ENCODE results near the gene AKAP7. TPM values are rescaled to one million over a fixed set of nuclear protein-coding genes. Genes with fewer than 3 reads are reported as not detected.

Gene AKAP7
- total RNA-seq, 4 donors from 2014 or later = 2.1 to 11.4 (median 4.4) TPM

GRCh38 chr6:131125431-131125830, 9.8 kb upstream of the AKAP7 start:
- Histone ChIP-seq H3K27me3 (no peaks in the 10 kb centered on the region), H3K9me3 (no peaks in the 10 kb centered on the region), H3K4me1 (peaks cover 0 to 13% (median 0%) of the 10 kb centered on the region in 3 donors), H3K27ac (no peak overlapping the region), H3K36me3 (no peaks in the 10 kb centered on the region), H3K4me3 (no peak overlapping the region)
- DNase-seq = no peak
- intact Hi-C loops (cut with DNase I) = no loop called here
- TF ChIP-seq POLR2A (IDR thresholded peaks at IDR 0.05) = no peak
- TF ChIP-seq, protein P1, sequence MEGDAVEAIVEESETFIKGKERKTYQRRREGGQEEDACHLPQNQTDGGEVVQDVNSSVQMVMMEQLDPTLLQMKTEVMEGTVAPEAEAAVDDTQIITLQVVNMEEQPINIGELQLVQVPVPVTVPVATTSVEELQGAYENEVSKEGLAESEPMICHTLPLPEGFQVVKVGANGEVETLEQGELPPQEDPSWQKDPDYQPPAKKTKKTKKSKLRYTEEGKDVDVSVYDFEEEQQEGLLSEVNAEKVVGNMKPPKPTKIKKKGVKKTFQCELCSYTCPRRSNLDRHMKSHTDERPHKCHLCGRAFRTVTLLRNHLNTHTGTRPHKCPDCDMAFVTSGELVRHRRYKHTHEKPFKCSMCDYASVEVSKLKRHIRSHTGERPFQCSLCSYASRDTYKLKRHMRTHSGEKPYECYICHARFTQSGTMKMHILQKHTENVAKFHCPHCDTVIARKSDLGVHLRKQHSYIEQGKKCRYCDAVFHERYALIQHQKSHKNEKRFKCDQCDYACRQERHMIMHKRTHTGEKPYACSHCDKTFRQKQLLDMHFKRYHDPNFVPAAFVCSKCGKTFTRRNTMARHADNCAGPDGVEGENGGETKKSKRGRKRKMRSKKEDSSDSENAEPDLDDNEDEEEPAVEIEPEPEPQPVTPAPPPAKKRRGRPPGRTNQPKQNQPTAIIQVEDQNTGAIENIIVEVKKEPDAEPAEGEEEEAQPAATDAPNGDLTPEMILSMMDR (IDR thresholded peaks at IDR 0.05) = no peak
- WGBS, 2 donors = 88 to 100% methylated on average over 1 of the region's 1 CpG

- 63 to 66% methylated on average over 8 to 10 of the region's 10 CpGs for WGBS, 2 donors
- Histone ChIP-seq H3K27me3 (no peaks in the 10 kb centered on the region), H3K4me1 (peaks cover 5 to 11% (median 5%) of the 10 kb centered on the region in 3 donors), H3K36me3 (no peaks in the 10 kb centered on the region), H3K4me3 (no peak overlapping the region), H3K9me3 (no peaks in the 10 kb centered on the region), H3K27ac (no peak overlapping the region)
- intact Hi-C loops (cut with DNase I) = no loop called here
- no peak for TF ChIP-seq POLR2A (IDR thresholded peaks at IDR 0.05)
- TF ChIP-seq, protein P1 (IDR thresholded peaks at IDR 0.05) = no peak
- DNase-seq = no peak
Measured at GRCh38 chr6:131129689-131130553, 5.3 kb upstream of the AKAP7 start.

GRCh38 chr6:131130554-131130940, 4.7 kb upstream of the AKAP7 start:
- Histone ChIP-seq H3K4me1 (peaks cover 5 to 13% (median 7%) of the 10 kb centered on the region in 3 donors), H3K27ac (no peak overlapping the region), H3K4me3 (no peak overlapping the region), H3K27me3 (no peaks in the 10 kb centered on the region), H3K36me3 (no peaks in the 10 kb centered on the region), H3K9me3 (no peaks in the 10 kb centered on the region)
- WGBS, 2 donors = 86 to 98% methylated on average over 4 to 5 of the region's 5 CpGs
- TF ChIP-seq, protein P1 (IDR thresholded peaks at IDR 0.05) = no peak
- TF ChIP-seq POLR2A (IDR thresholded peaks at IDR 0.05) = no peak
- no peak for DNase-seq
- intact Hi-C loops (cut with DNase I) = no loop called here

DNA sequence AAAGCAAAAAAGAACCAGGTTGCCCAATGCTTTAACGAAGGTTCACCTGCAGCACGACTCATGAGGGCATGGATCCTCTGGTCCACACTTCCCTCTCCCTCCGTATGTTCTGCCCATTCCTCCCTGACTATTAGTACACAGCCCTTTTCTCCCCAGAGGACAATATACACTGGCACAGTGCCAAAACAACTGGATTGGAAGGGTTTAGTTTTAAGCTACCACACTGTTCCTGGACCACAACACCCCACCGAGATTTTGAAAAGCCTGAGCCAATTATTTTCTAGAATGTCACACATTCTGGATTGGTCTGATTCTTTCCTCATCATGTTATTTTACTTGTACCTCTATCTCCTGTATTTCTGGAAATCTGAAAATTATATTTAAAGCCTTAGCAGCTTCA, 2.9 kb upstream of the AKAP7 start:
- DNase-seq = no peak
- Histone ChIP-seq H3K4me1 (peaks cover 5 to 25% (median 7%) of the 10 kb centered on the region in 3 donors), H3K36me3 (no peaks in the 10 kb centered on the region), H3K9me3 (no peaks in the 10 kb centered on the region), H3K27ac (no peak overlapping the region), H3K4me3 (no peak overlapping the region), H3K27me3 (no peaks in the 10 kb centered on the region)
- WGBS, 2 donors = 67 to 72% methylated on average over 4 of the region's 4 CpGs
- TF ChIP-seq, protein P1 (IDR thresholded peaks at IDR 0.05) = no peak
- TF ChIP-seq POLR2A (IDR thresholded peaks at IDR 0.05) = no peak
- intact Hi-C loops (cut with DNase I) = no loop called here

DNA sequence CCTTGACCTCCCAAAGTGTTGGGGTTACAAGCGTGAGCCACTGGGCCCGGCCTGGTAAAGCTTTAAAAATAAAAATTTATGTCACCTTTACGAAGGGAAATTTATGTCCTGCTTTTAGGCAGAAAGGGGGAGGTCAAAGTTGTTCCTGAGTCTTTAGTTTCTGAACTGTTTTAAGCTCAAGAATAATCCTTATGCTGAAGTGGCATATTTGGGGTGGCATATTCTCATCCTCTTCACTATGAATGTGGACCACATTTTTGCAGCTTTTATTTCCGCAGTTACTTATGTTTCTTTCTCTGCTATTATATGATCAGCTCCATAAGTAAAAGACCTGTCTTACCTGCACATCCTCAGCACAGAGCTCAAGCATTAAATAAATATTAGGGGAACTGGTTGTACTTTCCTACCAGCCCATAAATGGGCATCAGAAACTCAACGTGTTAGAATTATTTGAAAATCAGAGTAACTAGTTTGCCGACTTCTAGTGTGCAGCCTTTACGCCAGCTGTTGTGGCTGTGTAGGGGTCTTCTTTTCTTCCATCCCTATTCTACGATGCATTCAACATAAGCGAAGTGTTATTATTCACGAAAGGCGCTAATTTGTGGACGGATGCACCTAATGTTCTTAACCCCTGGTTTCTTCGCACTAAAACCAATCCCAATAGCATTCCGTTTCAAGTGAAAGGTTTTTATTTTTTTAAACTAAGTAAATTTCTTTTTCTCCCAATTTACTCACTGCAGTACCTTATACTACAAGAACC, 867 bp upstream of the AKAP7 start:
- no peak for DNase-seq
- 83 to 88% methylated on average over 13 of the region's 14 CpGs for WGBS, 2 donors
- H3K4me1 ChIP-seq = peaks cover 5 to 25% (median 7%) of the 10 kb centered on the region in 3 donors
- no peaks in the 10 kb centered on the region for H3K27me3 ChIP-seq
- no peaks in the 10 kb centered on the region for H3K36me3 ChIP-seq
- H3K9me3 ChIP-seq = no peaks in the 10 kb centered on the region
- intact Hi-C loops (cut with DNase I) = no loop called here
- TF ChIP-seq POLR2A (IDR thresholded peaks at IDR 0.05) = no peak
- TF ChIP-seq, protein P1 (IDR thresholded peaks at IDR 0.05) = no peak
- peak overlapping the region in 3 of 4 donors; percentile 90 to 95 (median 91) for H3K27ac ChIP-seq
- H3K4me3 ChIP-seq = peak overlapping the region; percentile 74 to 94 (median 79)

Data from esophagus squamous epithelium (tissue), 5 donors.